22Rv1 (cell line): Measurements from ENCODE around the gene IFNAR1.

Source experiments
- H3K27ac ChIP-seq: fragments of 450-650 bp; 2 replicates; pipeline ENCODE4 v1.5.1; 2017
- CTCF ChIP-seq: fragments of 450-650 bp; IDR thresholded peaks from 2 replicates; pipeline ENCODE4 v1.5.1; 2017; ENCODE audit warnings: mild to moderate bottlenecking
- ZFX ChIP-seq: fragments of 450-650 bp; IDR thresholded peaks from 2 replicates; pipeline ENCODE4 v1.6.1; 2017; ENCODE audit warnings: antibody characterized with exemption, borderline replicate concordance

IFNAR1 gene

DNA sequence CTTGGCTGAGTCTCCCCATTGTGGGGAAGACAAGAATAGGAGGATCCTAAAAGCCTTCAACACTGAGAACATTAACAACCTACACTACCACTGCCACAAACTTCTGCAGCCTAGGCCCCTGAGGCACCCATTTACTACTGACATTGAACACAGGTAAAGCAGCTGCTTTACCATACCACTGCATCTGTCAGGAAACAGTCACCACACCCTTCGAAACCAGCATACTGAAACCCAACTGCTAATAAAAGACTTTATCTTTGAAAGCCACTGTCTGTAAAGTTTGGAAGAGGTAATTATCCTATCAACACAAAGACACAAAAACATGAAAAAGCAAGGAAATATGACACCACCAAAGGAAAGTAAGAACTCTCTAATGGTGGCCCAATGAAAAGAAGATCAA lies 7.4 kb downstream of the IFNAR1 start:
- TF ChIP-seq CTCF: no peak
- TF ChIP-seq ZFX: no peak
- no peak overlapping the region for H3K27ac ChIP-seq

DNA sequence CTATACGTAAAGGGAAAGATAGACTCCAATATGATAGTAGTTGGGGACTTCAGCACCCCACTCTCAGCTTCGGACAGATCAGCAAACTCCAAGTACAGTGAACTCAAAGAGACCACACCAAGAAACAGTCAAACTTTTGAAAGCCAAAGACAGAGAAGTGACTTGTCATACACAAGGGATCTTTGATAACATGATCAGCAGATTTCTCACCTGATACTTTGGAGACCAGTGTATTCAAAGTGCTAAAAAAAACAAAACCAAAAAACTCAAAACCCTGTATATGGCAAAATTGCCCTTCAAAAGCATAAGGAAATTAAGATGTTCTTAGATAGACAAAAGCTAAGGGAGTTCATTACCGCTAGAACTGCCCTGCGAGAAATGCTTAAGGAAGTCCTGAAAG lies 9.4 kb downstream of the IFNAR1 start:
- no peak for TF ChIP-seq ZFX
- no peak for TF ChIP-seq CTCF
- no peak overlapping the region for H3K27ac ChIP-seq

DNA sequence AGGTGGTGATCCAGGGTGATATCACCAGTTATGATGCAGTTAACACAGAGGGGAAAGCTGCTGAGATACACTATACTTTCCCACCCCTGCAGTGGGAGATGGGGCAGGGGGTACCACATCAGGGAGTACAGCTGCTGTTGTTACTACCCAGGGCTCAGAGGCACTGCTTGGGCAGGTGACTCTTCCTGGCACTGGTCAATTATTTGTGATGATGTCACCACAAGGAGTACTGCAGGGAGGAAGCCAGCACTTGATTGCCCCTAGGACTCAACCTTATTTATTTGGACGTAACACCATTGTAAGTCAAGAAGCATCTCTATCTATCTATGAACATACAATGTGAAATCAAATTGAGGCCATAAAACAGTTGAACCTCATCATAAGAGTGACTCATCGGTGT lies 10.1 kb downstream of the IFNAR1 start:
- TF ChIP-seq ZFX (no peak), CTCF (no peak)
- no peak overlapping the region for H3K27ac ChIP-seq

DNA sequence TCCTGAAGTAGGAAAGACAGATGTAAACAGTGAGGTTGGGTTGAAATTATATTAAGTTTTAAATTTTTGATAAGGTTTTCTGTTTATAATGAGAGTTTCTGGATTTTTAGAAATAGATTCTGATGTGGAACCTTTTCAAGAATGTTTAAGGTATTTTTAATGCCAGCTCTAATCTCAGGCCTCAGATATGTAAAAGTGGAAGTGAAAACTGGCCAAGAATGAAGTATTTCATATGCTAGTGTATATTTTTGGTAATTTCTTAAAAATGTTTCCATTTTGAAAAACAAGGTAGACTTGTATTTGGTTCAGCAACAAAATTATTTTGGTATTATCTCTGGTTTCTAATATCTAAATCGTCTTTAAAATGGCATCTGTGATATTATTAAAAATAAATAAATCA lies 14.4 kb downstream of the IFNAR1 start:
- TF ChIP-seq ZFX (no peak), CTCF (no peak)

DNA sequence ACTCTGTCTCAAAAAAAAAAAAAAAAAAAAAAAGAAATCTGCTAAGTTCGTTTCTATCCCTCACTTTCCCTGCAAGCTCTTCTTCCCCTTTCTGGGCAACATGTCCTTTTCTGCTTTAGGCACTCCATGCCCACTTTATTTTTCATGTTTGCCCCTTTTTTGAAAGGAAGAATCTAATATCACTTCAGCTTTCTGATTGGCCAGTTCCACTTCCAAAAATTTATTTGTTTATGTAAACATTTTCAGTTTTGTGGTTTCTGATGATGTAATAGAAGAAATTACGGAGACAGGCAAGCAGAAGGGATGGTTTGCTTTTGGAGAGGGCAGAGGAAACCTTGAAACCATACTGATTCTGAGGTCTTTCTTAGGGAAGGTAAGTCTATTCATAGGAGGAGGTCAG lies 15.1 kb downstream of the IFNAR1 start:
- TF ChIP-seq CTCF (no peak), ZFX (no peak)
- no peak overlapping the region for H3K27ac ChIP-seq

More for the DNA sequence above, 14.4 kb downstream of the IFNAR1 start:
- no peak overlapping the region for H3K27ac ChIP-seq

- no peak overlapping the region for H3K27ac ChIP-seq
- TF ChIP-seq ZFX: no peak
- TF ChIP-seq CTCF: no peak
Measured at GRCh38 chr21:33345751-33346238, 21.0 kb downstream of the IFNAR1 start.

- no peak overlapping the region for H3K27ac ChIP-seq
- no peak for TF ChIP-seq CTCF
- no peak for TF ChIP-seq ZFX
Measured at GRCh38 chr21:33348706-33349105, 23.9 kb downstream of the IFNAR1 start.
